Measurements from ENCODE around the gene NNMT. TPM values are rescaled to one million over a fixed set of nuclear protein-coding genes. Genes with fewer than 3 reads are reported as not detected.

The NNMT gene
- total RNA-seq, 1 experiment from 2014 or later: 2.4 TPM

DNA sequence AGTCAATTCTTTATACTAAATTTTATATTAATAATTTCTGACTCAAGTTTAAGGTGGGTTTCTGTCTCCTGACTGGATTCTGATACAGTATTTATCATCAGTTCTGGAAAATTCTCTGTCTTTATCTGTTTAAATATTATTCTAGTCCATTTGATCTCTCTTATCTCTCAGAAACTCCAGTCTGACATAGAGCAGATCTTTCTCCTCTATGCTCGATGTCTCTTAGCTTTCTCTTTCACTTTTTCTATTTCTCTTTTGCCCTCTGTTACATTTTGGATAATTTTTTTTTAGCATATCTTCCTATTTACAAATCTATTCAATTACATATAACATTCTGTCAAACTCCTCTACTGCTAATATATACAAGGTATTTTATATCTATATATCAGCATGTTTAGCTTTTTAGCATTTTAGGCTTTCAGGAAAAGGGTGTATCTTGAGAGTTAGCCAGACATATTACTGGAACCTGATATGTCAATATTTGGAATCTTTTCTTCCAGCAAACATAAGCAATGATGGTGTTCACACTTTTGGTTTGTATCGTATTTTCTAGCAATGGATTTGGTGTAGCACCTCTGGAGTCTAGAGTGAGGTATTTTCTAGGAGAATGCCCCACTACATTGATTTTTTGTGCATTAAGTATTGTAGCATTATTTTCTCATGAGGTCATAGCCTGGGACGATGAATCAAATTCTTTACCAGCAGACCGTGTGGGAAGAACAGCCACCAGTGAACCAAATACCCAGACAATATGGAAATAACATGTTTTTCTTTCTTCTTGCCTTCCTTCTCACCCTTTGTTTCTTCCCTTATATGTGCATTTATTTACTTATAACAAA, 4.1 kb upstream of the NNMT start:
- intact Hi-C loops (cut with micrococcal nuclease; ENCODE audit: unreplicated experiment): no loop called here
- H3K4me1 ChIP-seq: peaks cover 27% of the 10 kb centered on the region; the same call in 1 of the 2 replicates
- no peaks in the 10 kb centered on the region for H3K36me3 ChIP-seq (ENCODE audit: control insufficient read depth, insufficient read depth, low read length)
- no peaks in the 10 kb centered on the region for H3K27me3 Mint-ChIP-seq (ENCODE audit: insufficient read depth, unreplicated experiment)
- POLR2A ChIA-PET: no interaction called here
- no peaks in the 10 kb centered on the region for H3K9me3 Mint-ChIP-seq (ENCODE audit: unreplicated experiment)
- no peaks in the 10 kb centered on the region for H3K9me3 ChIP-seq
- no peaks in the 10 kb centered on the region for H3K27me3 ChIP-seq (replicated peaks; ENCODE audit: control insufficient read depth, insufficient read depth, low read length)
- no peak overlapping the region for H3K27ac Mint-ChIP-seq (ENCODE audit: unreplicated experiment)
- no peak for DNase-seq
- H3K4me3 ChIP-seq (ENCODE audit: low read depth, low read length): no peak overlapping the region
- H3K36me3 Mint-ChIP-seq (ENCODE audit: insufficient read depth, unreplicated experiment): no peaks in the 10 kb centered on the region
- TF ChIP-seq, protein P1, sequence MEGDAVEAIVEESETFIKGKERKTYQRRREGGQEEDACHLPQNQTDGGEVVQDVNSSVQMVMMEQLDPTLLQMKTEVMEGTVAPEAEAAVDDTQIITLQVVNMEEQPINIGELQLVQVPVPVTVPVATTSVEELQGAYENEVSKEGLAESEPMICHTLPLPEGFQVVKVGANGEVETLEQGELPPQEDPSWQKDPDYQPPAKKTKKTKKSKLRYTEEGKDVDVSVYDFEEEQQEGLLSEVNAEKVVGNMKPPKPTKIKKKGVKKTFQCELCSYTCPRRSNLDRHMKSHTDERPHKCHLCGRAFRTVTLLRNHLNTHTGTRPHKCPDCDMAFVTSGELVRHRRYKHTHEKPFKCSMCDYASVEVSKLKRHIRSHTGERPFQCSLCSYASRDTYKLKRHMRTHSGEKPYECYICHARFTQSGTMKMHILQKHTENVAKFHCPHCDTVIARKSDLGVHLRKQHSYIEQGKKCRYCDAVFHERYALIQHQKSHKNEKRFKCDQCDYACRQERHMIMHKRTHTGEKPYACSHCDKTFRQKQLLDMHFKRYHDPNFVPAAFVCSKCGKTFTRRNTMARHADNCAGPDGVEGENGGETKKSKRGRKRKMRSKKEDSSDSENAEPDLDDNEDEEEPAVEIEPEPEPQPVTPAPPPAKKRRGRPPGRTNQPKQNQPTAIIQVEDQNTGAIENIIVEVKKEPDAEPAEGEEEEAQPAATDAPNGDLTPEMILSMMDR (IDR thresholded peaks at IDR 0.05; ENCODE audit: insufficient read depth in 1 of 2, low read depth in 1 of 2, low read length in 1 of 2, severe bottlenecking in 1 of 2, unreplicated experiment in 1 of 2): no peak
- H3K4me1 Mint-ChIP-seq (ENCODE audit: low read depth, unreplicated experiment): peaks cover 23% of the 10 kb centered on the region
- no peak overlapping the region for H3K4me3 Mint-ChIP-seq (ENCODE audit: unreplicated experiment)
- no TSS peak for BruUV-seq (replicated peaks)
- CTCF ChIA-PET: no interaction called here

DNA sequence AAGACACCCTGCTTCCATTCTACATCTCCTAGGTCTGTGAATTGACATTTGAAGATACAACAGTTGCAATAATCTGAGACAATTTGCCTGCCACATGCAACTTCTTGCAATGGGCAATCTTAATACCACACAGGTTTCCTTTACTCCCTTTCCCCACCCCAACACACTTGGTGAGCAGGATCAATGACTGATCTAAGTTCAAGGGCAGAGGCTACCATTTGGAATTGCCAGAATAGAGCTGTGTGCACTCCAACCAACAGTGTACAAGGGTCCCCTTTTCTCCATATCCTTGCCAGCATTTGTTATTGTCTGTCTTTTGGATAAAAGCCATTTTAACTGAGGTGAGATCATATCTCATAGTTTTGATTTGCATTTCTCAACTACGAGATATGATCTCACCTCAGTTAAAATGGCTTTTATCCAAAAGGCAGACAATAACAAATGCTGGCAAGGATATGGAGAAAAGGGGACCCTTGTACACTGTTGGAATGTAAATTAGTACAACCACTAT, 2.9 kb upstream of the NNMT start:
- peaks cover 24% of the 10 kb centered on the region; the same call in 1 of the 2 replicates for H3K4me1 ChIP-seq
- no peaks in the 10 kb centered on the region for H3K9me3 ChIP-seq
- intact Hi-C loops (cut with micrococcal nuclease; ENCODE audit: unreplicated experiment): no loop called here
- CTCF ChIA-PET: no interaction called here
- Mint-ChIP-seq H3K27me3 (ENCODE audit: insufficient read depth, unreplicated experiment) (no peaks in the 10 kb centered on the region), H3K36me3 (ENCODE audit: insufficient read depth, unreplicated experiment) (no peaks in the 10 kb centered on the region), H3K9me3 (ENCODE audit: unreplicated experiment) (no peaks in the 10 kb centered on the region), H3K4me1 (ENCODE audit: low read depth, unreplicated experiment) (peaks cover 23% of the 10 kb centered on the region), H3K4me3 (ENCODE audit: unreplicated experiment) (no peak overlapping the region), H3K27ac (ENCODE audit: unreplicated experiment) (no peak overlapping the region)
- no TSS peak for BruUV-seq (replicated peaks)
- no peak overlapping the region for H3K4me3 ChIP-seq (ENCODE audit: low read depth, low read length)
- no peaks in the 10 kb centered on the region for H3K36me3 ChIP-seq (ENCODE audit: control insufficient read depth, insufficient read depth, low read length)
- no peaks in the 10 kb centered on the region for H3K27me3 ChIP-seq (replicated peaks; ENCODE audit: control insufficient read depth, insufficient read depth, low read length)
- POLR2A ChIA-PET: no interaction called here
- TF ChIP-seq, protein P1 (IDR thresholded peaks at IDR 0.05; ENCODE audit: insufficient read depth in 1 of 2, low read depth in 1 of 2, low read length in 1 of 2, severe bottlenecking in 1 of 2, unreplicated experiment in 1 of 2): no peak
- no peak for DNase-seq

DNA sequence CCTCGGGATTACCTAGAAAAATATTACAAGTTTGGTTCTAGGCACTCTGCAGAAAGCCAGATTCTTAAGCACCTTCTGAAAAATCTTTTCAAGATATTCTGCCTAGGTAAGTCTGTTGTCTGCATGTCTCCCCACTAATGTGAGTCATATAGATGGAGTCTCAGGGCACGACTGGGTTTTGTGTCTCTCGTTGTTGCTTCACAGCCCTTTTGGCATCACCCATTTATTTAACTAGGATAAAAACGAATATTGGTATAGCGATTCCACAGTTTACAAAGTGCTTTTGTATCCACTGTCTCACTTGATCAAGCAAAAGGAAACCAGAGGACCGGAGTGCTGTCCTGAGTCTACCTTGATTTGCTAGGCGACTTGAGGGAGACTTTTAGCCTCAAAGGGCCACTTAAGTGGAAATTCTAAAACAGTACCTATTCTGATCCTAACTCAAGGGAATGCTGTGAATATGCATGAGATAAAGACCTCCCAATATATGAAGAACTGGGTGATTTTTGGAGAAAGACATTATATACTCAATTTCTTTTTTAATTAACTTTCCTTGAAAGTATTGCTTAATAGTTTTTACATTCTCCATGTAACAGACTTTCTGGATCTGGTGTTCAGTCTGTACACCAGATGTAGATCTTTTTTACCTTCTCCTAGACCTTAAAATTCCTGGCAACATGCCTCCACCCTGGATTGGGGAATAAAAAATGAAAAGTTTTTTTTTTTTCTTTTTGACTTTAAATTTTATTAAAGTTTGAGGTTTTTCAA, 590 bp downstream of the NNMT start:
- Mint-ChIP-seq H3K4me3 (ENCODE audit: unreplicated experiment) (no peak overlapping the region), H3K27me3 (ENCODE audit: insufficient read depth, unreplicated experiment) (peaks cover 2% of the 10 kb centered on the region), H3K36me3 (ENCODE audit: insufficient read depth, unreplicated experiment) (no peaks in the 10 kb centered on the region), H3K9me3 (ENCODE audit: unreplicated experiment) (peaks cover 9% of the 10 kb centered on the region), H3K27ac (ENCODE audit: unreplicated experiment) (no peak overlapping the region), H3K4me1 (ENCODE audit: low read depth, unreplicated experiment) (peaks cover 7% of the 10 kb centered on the region)
- Histone ChIP-seq H3K4me1 (peaks cover 18% of the 10 kb centered on the region; the same call in 1 of the 2 replicates), H3K27me3 (replicated peaks; ENCODE audit: control insufficient read depth, insufficient read depth, low read length) (no peaks in the 10 kb centered on the region), H3K4me3 (ENCODE audit: low read depth, low read length) (no peak overlapping the region), H3K9me3 (no peaks in the 10 kb centered on the region), H3K36me3 (ENCODE audit: control insufficient read depth, insufficient read depth, low read length) (no peaks in the 10 kb centered on the region)
- TF ChIP-seq, protein P1 (IDR thresholded peaks at IDR 0.05; ENCODE audit: insufficient read depth in 1 of 2, low read depth in 1 of 2, low read length in 1 of 2, severe bottlenecking in 1 of 2, unreplicated experiment in 1 of 2): no peak
- no TSS peak for BruUV-seq (replicated peaks)
- no peak for DNase-seq
- ChIA-PET POLR2A (no interaction called here), CTCF (no interaction called here)
- intact Hi-C loops (cut with micrococcal nuclease; ENCODE audit: unreplicated experiment): no loop called here
